HEK293T (cell line): ENCODE results near the gene CLSTN1.
A peak's percentile ranks its signal among the peaks of the same experiment; 100 is the strongest.

ENCODE experiments used
- CTCF ChIA-PET: fragments of 350-600 bp; formaldehyde crosslinking; extraction: SDS; loops from one replicate; lab custom pipeline; 2021; ENCODE audit warnings: antibody characterized with exemption, inconsistent platforms; lab: Yijun Ruan, JAX
- POLR2A ChIA-PET: fragments of 350-600 bp; formaldehyde crosslinking; extraction: SDS; loops from one replicate; lab custom pipeline; 2020; ENCODE audit warnings: antibody characterized with exemption, inconsistent platforms; lab: Yijun Ruan, JAX
- DNase-seq: peaks from one replicate; pipeline ENCODE4 v3.0.0; 2012; ENCODE audit warnings: mixed read lengths; ENCODE audit errors: extremely low spot score
- ARNT ChIP-seq: fragments of 450-650 bp; IDR thresholded peaks from 2 replicates; pipeline ENCODE4 v1.6.1; 2017; ENCODE audit warnings: mild to moderate bottlenecking
- BHLHE40 ChIP-seq: fragments of 450-650 bp; IDR thresholded peaks from 2 replicates; pipeline ENCODE4 v1.6.1; 2016; ENCODE audit warnings: mild to moderate bottlenecking, moderate library complexity, borderline replicate concordance
- CTBP1 ChIP-seq: fragments of 450-650 bp; IDR thresholded peaks from 2 replicates; pipeline ENCODE4 v1.6.1; 2016; ENCODE audit warnings: borderline replicate concordance
- ELF4 ChIP-seq: fragments of 450-650 bp; IDR thresholded peaks from 2 replicates; pipeline ENCODE4 v1.6.1; 2017; ENCODE audit warnings: antibody characterized with exemption
- FOXA1 ChIP-seq: fragments of 450-650 bp; IDR thresholded peaks from 2 replicates; pipeline ENCODE4 v1.6.1; 2016; ENCODE audit warnings: mild to moderate bottlenecking
- FOXK2 ChIP-seq: fragments of 450-650 bp; IDR thresholded peaks from 2 replicates; pipeline ENCODE4 v1.6.1; 2016; ENCODE audit warnings: mild to moderate bottlenecking
- FOXM1 ChIP-seq: fragments of 450-650 bp; IDR thresholded peaks from 2 replicates; pipeline ENCODE4 v1.6.1; 2017; ENCODE audit warnings: mild to moderate bottlenecking, borderline replicate concordance
- HDGF ChIP-seq: fragments of 450-650 bp; IDR thresholded peaks from 2 replicates; pipeline ENCODE4 v1.6.1; 2017; ENCODE audit warnings: antibody characterized with exemption, borderline replicate concordance
- L3MBTL2 ChIP-seq: fragments of 450-650 bp; conservative IDR thresholded peaks from 2 replicates; pipeline ENCODE4 v1.6.1; 2016; ENCODE audit warnings: mild to moderate bottlenecking
- LEF1 ChIP-seq: fragments of 450-650 bp; IDR thresholded peaks from 2 replicates; pipeline ENCODE4 v1.6.1; 2017; ENCODE audit warnings: mild to moderate bottlenecking, borderline replicate concordance
- NFRKB ChIP-seq: fragments of 450-650 bp; IDR thresholded peaks from 2 replicates; pipeline ENCODE4 v1.6.1; 2016; ENCODE audit warnings: mild to moderate bottlenecking, moderate library complexity
- SP1 ChIP-seq: fragments of 450-650 bp; IDR thresholded peaks from 2 replicates; pipeline ENCODE4 v1.6.1; 2017
- SUZ12 ChIP-seq: fragments of 450-650 bp; IDR thresholded peaks from 2 replicates; pipeline ENCODE4 v1.6.1; 2016; ENCODE audit warnings: mild to moderate bottlenecking
- TARDBP ChIP-seq: fragments of 450-650 bp; IDR thresholded peaks from 2 replicates; pipeline ENCODE4 v1.6.1; 2016
- ZNF384 ChIP-seq: fragments of 450-650 bp; IDR thresholded peaks from 2 replicates; pipeline ENCODE4 v1.6.1; 2016
- TF ChIP-seq, protein P1 (sequence below): fragments of 450-650 bp; IDR thresholded peaks from 2 replicates; pipeline ENCODE4 v1.6.1; 2016

Gene CLSTN1

DNA sequence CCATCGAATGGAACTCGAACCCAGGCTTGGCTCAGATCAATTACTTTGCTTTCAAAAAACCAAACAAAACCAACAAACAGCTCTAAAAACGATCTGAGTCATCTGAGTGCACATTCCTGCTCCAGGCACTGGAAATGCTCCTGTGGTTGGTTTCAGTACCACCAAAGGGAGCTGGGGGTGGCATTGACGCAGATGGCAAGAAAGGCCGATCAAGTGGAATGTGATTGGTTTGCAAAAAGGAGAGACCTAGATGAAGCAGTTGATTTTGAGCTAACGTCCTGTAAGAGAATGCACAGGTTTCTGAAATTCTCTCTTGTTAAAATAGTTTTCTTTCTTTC is 132.7 kb downstream of the CLSTN1 start:
- no peak for DNase-seq
- CTCF ChIA-PET, result interaction anchor here (1.1 kb wide), 1 partner anchor 10 kb away, joined by 4 read pairs; no protein-coding TSS in a partner anchor
- POLR2A ChIA-PET, result interaction anchor here (1.4 kb wide), 1 partner anchor 18 kb away, joined by 3 read pairs; no protein-coding TSS in a partner anchor
- TF ChIP-seq FOXA1 (no peak), FOXK2 (no peak), ELF4 (no peak), L3MBTL2 (no peak), HDGF (no peak)

DNA sequence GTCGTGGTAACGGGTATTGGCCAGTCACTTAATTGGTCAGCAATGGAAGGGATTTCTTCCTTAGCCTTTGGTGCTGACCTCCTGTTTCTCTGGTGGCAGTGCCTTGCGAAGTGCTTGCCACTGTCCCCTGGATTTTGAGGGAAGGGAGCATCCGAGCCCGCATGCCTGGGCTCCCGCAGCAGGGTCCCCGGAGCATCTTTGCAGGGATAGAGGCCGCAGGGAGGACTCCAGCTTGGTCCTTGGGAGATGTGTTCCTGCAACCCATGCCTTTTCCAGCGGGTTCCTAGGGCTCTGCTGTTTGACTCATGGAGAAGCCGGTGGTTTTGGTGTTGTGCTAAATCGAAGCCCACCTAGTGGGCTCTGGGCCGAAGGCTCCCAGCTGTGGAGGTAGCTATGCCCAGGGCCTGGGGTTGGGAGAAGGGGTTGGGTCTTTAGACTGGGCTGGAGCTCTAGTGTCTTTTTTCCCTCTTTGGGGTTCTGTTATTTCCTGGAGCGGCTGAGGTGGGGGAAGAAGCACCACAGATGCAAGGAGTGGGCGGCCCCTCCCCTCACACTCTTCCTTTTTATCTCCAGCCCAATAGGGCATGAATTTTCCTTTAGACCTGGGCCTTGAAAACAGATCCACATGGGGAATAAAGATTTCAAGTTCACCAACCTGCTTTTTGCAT is 133.2 kb downstream of the CLSTN1 start:
- POLR2A ChIA-PET, result no interaction called here

DNA sequence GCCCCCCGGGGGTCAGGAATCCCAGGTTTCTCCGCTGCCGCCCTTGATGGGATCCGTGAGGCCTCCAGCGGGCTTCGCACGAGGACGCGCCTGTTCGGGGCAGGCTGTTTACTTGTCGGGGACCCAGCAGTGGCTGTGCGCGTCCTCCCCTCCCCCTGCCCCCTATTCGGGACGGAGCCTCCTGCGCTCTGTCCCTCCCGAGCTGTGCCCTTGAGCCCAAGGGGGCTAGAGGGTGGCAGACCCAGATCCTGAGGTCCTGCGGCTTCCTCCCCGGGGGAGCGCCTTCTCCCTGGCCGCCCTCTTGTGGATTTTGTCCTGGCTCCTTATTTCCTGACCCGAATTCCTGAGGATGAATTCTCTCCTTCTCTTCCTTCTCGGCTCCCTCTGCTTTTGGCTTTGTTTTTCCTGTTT is 133.8 kb downstream of the CLSTN1 start:
- DNase-seq, result peak; percentile 26
- ChIA-PET POLR2A (no interaction called here), CTCF (interaction anchor here (0.5 to 0.6 kb wide), 2 partner anchors 23 to 259 kb away, joined by 3 to 4 read pairs; no protein-coding TSS in a partner anchor)
- TF ChIP-seq L3MBTL2 (peak; percentile 59; the same call in 1 of the 2 replicates), NFRKB (no peak)

More for the DNA sequence above, 133.2 kb downstream of the CLSTN1 start:
- no peak for DNase-seq
- CTCF ChIA-PET, result interaction anchor here (0.5 to 1.1 kb wide), 3 partner anchors 9 to 260 kb away, joined by 3 to 4 read pairs (median 4); no protein-coding TSS in a partner anchor
- no peak for TF ChIP-seq BHLHE40
- TF ChIP-seq SUZ12, result no peak
- no peak for TF ChIP-seq ARNT
- no peak for TF ChIP-seq FOXM1
- TF ChIP-seq CTBP1, result no peak
- TF ChIP-seq ELF4, result no peak
- TF ChIP-seq, protein P1, sequence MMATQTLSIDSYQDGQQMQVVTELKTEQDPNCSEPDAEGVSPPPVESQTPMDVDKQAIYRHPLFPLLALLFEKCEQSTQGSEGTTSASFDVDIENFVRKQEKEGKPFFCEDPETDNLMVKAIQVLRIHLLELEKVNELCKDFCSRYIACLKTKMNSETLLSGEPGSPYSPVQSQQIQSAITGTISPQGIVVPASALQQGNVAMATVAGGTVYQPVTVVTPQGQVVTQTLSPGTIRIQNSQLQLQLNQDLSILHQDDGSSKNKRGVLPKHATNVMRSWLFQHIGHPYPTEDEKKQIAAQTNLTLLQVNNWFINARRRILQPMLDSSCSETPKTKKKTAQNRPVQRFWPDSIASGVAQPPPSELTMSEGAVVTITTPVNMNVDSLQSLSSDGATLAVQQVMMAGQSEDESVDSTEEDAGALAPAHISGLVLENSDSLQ, result no peak
- no peak for TF ChIP-seq L3MBTL2
- no peak for TF ChIP-seq HDGF
- TF ChIP-seq SP1, result no peak
- no peak for TF ChIP-seq FOXK2
- TF ChIP-seq NFRKB, result no peak
- no peak for TF ChIP-seq TARDBP
- no peak for TF ChIP-seq FOXA1
- no peak for TF ChIP-seq ZNF384
- no peak for TF ChIP-seq LEF1

DNA sequence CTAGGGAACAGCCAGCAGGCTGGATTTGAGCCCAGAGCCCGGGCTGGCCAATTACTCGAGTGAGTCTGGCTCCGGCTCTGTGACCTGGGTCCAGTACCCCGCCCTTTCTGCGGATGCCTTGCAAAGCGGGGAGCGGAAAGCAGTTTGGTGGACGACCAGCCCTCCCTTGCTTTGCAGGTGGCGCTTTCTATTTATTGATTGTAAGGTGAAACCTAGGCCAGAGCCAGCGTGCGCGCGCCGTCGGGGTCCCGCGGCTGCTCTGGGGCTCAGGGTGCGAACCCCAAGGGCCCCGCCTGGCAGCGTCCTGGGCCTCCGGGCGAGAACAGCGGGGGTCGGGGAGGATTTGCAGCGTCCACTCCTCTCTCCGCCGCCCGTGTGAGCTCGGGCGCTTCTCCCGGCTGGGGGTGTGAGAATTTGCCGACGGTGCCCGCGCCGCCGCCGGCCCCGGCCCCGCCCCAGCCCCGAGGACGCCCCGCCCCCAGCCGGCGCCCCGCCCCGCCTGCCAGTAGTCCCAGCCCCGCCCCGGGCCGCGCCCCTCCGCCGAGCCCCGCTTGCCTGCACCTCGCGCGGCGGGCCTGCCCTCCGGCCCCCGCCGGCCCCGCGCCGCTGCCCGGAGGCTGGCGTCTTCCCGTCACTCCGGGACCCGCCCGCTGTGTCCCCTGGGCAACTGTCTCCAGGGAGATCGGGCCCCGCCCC is 134.6 kb downstream of the CLSTN1 start:
- CTCF ChIA-PET, result no interaction called here
- POLR2A ChIA-PET, result no interaction called here
- TF ChIP-seq LEF1, result no peak
- TF ChIP-seq ARNT, result no peak
- no peak for TF ChIP-seq ZNF384
- TF ChIP-seq TARDBP, result no peak
- peak; percentile 19; the same call in 1 of the 2 replicates for TF ChIP-seq L3MBTL2
- TF ChIP-seq NFRKB, result no peak
- TF ChIP-seq SUZ12, result no peak
- TF ChIP-seq FOXM1, result no peak
- TF ChIP-seq ELF4, result no peak
- TF ChIP-seq HDGF, result no peak
- TF ChIP-seq, protein P1, result 0 out of 2 replicates have a peak, but pooled peaks have one; percentile 16
- DNase-seq, result peak; percentile 93

DNA sequence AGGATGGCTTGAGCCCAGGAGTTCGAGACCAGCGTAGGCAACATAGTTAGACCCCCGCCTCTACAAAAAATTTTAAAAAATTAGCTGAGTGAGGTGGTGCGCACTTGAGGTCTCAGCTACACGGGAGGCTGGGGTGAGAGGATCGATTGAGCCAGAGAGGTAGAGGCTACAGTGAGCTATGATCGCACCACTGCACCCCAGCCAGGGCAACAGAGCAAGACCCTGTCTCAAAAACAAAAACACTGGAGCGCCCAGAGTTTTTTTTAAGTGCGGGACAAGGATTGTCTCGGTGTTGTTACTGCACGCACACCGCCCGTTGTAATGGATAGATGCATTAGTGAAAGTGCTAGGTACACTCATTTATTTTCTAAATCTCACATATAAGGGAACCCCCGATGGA is 135.2 kb downstream of the CLSTN1 start:
- CTCF ChIA-PET, result no interaction called here
- no peak for TF ChIP-seq ZNF384
- no peak for TF ChIP-seq L3MBTL2
- TF ChIP-seq ARNT, result no peak
- TF ChIP-seq FOXA1, result no peak
- TF ChIP-seq LEF1, result no peak
- TF ChIP-seq ELF4, result no peak
- TF ChIP-seq FOXM1, result no peak
- TF ChIP-seq SUZ12, result no peak
- no peak for TF ChIP-seq BHLHE40
- TF ChIP-seq NFRKB, result no peak
- TF ChIP-seq SP1, result no peak
- TF ChIP-seq CTBP1, result no peak
- no peak for DNase-seq
- POLR2A ChIA-PET, result no interaction called here

DNA sequence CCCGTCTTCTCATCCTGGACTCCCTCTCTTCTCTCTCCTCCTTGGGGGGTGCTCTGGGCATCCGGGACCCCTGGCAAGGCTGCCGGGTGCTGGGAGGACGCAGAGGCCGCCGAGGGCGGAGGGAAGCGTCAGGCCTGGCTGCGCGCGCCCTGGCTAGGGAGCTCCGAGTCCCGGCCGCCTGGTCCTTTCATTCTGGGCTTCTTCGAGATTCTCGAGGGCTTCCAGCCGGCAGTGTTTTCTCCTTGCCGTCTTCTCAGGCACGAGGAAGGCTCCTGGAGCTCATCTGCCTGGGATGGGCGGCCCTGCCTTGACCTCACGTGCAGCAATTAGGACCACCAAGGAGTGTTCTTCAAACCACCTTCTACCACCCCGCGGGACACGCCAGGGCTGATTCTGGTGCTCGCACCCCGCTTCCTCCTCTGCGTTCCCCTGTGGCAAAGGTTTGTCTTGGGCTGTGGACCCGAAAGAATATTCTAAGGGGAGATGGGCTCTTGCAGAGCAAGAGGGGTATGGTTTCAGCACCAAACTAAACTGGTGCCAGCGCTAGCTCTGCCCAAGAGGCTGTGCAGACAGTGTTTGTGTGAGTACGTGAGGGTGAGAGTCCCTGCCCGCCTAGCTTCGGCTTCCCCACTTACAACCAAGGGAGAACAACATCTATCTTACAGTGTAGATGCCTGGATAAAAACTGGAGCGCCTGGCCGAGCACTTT is 135.7 kb downstream of the CLSTN1 start:
- TF ChIP-seq FOXM1 (no peak), CTBP1 (no peak), NFRKB (no peak), TARDBP (no peak), SUZ12 (no peak), HDGF (no peak), ZNF384 (no peak), BHLHE40 (no peak), ELF4 (no peak)
- ChIA-PET CTCF (no interaction called here), POLR2A (no interaction called here)
- DNase-seq, result peak; percentile 27
